OCI-M2 (cell line): ENCODE measurements around the gene PPP1R3F.
"Not testable (repeated sequence)": the region's sequence is repeated elsewhere in the genome, so short reads cannot be mapped to it uniquely, and the experiment has no call there.

Experiments
- DNase-seq: peaks from one replicate; lab custom pipeline; 2025; ENCODE audit not compliant: unreplicated experiment; lab: John Stamatoyannopoulos, UW

Gene PPP1R3F

DNA sequence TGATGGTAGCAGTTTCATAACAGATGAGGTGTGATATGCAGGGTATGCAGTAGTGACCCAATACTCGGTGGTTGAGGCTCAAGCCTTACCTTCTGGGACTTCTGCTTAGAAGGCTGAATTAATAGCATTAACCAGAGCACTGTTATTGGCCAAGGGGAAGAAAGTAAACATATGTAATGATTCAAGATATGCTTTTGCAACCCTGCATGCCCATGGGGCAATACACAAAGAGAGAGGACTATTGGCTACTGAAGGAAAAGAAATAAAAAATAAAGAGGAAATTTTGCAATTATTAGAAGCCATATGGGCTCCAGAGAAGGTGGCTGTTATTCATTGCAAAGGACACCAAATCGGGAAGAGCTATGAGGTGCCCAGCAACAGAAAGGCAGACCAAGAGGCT, 42.6 kb downstream of the PPP1R3F start:
- DNase-seq = no peak

- DNase-seq = no peak
These were observed 46.5 kb downstream of the PPP1R3F start for GRCh38 chrX:49316085-49316484.

- not testable (repeated sequence) for DNase-seq
These were observed 52.1 kb downstream of the PPP1R3F start, which contains the start of gene GAGE12J for GRCh38 chrX:49321737-49322136. Gene GAGE12J, plus strand, starts transcription at chrX:49322037. Its CDS starts 1,157 bp downstream, at chrX:49323194.

DNA sequence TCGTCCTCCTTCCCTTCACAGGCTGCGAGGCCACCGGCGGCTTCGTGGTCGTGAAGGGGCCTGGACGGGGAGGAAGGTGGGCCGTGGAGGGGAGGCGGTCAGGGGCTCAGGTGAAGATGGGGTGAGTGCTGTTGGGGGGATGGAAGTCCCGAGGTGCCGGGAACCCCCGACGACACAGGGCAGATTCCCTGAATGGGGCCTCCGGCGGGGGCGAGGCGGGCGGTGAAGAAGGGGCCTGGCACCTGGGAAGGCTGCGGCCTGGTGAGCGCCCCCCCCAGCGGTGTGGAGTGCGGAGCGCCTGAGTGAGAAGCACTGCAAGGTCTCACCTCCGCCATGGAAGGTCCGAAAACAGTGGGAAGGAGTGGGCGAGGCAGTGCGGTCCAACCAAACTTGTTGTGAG, 52.7 kb downstream of the PPP1R3F start:
- DNase-seq = not testable (repeated sequence)

DNA sequence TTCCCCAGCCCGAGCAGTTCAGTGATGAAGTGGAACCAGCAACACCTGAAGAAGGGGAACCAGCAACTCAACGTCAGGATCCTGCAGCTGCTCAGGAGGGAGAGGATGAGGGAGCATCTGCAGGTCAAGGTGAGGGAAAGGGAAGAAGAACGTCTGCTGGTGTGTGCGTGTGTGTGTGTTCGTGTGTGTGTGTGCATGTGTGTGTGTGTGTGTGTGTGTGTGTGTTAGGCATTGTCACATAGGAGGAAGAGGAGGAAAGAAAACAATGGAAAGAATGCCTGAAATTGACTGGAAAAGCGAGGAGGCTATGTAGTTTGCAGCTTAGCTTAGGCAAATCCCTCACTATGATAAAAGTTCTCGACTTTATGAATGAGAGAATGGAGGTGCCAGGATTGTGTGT, 54.1 kb downstream of the PPP1R3F start:
- not testable (repeated sequence) for DNase-seq

DNA sequence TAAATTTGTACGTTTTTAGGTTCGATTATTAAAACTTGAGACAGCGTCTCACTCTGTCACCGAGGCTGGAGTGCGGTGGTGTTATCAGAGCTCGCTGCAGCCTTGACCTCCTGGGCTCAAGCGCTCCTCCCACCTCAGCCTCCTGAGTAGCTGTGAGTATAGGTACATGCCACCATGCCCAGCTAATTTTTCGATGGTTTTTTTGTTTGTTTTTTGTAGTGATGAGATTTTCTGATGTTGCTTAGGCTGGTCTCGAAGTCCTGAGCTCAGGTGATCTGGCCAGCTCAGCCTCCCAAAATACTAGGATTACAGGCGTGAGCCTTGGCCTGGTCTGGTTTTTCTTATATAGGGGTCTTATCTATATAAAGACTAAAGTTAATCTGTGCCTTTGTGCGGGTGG, 60.8 kb downstream of the PPP1R3F start:
- DNase-seq = not testable (repeated sequence)

- DNase-seq = not testable (repeated sequence)
These were observed 61.7 kb downstream of the PPP1R3F start, which contains the start of gene GAGE13 for GRCh38 chrX:49331282-49331681. Gene GAGE13, plus strand, starts transcription at chrX:49331582. Its CDS starts 1,156 bp downstream, at chrX:49332738.

DNA sequence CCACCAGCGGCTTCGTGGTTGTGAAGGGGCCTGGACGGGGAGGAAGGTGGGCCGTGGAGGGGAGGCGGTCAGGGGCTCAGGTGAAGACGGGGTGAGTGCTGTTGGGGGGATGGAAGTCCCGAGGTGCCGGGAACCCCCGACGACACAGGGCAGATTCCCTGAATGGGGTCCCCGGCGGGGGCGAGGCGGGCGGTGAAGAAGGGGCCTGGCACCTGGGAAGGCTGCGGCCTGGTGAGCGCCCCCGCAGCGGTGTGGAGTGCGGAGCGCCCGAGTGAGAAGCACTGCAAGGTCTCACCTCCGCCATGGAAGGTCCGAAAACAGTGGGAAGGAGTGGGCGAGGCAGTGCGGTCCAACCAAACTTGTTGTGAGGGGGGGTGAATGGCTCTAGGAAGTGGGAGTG, 62.2 kb downstream of the PPP1R3F start:
- not testable (repeated sequence) for DNase-seq
